CD4-positive, alpha-beta T cell treated with Interleukin-6 for 4 hours (primary cell): ENCODE measurements around the gene HSD17B8.

Experiments used
- DNase-seq: peaks from one replicate; pipeline ENCODE4 v3.0.0-alpha.2; 2020; ENCODE audit warnings: mixed read lengths

The HSD17B8 gene

GRCh38 chr6:33192671-33193602 is 11.5 kb upstream of the HSD17B8 start:
- DNase-seq = peak; percentile 59

- DNase-seq = no peak
Observed at GRCh38 chr6:33193619-33194018, 10.8 kb upstream of the HSD17B8 start.

DNA sequence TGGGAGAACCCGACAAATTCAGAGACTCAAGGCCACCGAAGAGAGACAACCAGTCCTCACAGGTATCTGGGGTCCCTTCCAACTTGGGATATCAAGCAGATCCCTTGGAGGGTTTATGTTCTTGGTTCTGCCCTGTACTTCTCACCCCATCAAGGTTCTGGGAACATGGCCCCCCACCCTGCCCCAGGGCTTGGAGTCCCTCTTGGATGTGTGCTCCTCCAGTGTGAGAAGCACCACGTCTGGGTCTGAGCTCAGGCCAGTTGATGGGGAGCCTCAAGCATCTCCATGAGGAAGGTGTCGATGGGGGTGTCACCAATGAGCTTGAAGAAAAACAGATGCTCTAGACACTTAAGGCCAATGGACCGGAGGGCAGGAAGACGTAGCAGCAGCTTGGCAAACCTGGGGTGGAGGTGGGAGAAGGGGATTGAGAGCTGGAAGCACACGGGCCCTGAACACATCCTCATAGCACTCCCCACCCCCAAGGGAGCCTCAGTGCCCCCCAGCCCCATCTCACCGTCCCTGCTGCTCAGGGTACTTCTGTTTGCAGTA is 9.9 kb upstream of the HSD17B8 start:
- no peak for DNase-seq

- no peak for DNase-seq
Observed at GRCh38 chr6:33195304-33196165, 8.9 kb upstream of the HSD17B8 start.

GRCh38 chr6:33197431-33198048 is 6.9 kb upstream of the HSD17B8 start:
- peak; percentile 35 for DNase-seq

GRCh38 chr6:33198159-33198852 is 6.1 kb upstream of the HSD17B8 start:
- DNase-seq = no peak

GRCh38 chr6:33198853-33199436 is 5.5 kb upstream of the HSD17B8 start:
- no peak for DNase-seq

- peak; percentile 75 for DNase-seq
Observed at GRCh38 chr6:33199687-33200218, 4.7 kb upstream of the HSD17B8 start.

DNA sequence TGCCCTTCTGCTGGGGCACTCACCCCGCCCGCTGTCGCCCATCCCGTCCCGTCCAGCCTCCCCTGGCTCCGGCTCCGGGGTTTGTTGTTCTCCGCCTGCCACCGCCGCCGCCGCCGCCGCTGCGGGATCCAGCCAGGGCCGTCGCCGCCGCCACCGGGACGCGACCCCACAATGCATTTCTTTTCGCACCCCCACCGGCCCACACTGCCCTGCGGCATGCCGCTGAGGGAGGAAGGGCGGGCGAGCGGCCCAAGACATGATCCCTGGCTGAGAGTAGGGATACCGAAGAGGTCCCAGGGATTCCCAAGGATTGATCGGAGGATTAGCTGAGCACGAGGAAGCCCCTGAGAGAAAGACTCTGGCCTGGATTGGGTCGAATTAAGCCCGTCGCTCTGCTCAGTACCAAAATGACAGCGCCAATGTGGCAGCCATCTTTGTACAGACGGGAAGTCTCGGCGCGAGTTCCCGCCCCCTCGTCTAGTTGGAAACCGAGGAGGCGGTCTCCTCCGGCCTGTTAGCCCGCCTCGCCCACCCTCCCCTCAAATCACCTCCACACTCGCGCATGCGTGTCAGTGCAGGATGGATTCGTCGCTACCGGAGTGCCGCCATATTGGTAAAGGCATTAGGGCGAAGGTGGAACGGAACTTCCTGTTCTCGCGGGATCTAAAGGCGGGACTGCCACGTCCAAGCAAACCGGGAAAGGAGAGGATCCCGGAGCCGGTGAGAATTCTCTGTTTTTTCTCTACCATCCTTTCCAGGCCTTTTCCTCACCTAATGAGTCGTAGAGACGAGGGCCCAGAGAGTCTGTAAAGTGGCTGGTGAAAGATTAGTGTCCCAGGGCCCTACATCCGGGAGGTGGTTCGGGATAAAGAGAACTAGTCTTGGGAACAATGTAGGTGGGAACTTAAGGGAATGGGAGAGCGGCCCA is 4.0 kb upstream of the HSD17B8 start, which contains the start of the genes RXRB and SLC39A7:
TSS of gene RXRB (minus strand) at position 447 of the 928 bp plus-strand sequence. CDS start at position 258, 189 bp downstream.
TSS of gene SLC39A7 (plus strand) at position 649 of the 928 bp plus-strand sequence. CDS start 379 bp downstream, outside the sequence.
- DNase-seq = peak; percentile 100

- no peak for DNase-seq
Observed at GRCh38 chr6:33201147-33201545, 3.3 kb upstream of the HSD17B8 start.

GRCh38 chr6:33201935-33202334 is 2.5 kb upstream of the HSD17B8 start:
- no peak for DNase-seq

GRCh38 chr6:33202799-33203198 is 1.7 kb upstream of the HSD17B8 start:
- no peak for DNase-seq

DNA sequence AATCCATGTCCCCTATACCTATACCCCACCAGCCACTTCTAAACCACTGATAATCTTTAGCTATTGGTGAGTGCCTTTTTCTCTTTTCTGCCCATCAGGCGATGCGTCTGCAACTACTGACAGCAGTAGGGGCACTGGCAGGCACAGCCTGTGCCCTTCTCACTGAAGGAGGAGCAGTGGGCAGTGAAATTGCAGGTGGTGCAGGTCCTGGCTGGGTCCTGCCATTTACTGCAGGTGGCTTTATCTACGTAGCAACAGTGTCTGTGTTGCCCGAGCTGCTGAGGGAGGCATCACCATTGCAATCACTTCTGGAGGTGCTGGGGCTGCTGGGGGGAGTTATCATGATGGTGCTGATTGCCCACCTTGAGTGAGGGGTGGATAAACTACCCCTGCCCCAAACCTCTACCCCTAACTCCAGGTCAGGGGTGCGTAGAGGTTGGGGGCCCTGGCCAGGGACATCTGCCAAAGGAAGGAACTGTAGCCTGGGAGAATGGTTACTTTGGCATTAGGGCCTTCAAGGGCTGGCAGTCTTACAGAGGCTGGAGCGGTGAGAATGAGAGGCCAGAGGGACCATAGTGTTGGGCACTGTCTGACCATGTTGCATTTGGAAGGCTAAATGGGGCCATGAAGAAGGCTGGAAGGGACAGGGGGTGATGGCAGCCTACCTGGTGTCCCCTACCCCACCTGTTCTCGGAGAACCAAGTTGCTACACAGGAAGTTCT is 851 bp upstream of the HSD17B8 start:
- DNase-seq = no peak

DNA sequence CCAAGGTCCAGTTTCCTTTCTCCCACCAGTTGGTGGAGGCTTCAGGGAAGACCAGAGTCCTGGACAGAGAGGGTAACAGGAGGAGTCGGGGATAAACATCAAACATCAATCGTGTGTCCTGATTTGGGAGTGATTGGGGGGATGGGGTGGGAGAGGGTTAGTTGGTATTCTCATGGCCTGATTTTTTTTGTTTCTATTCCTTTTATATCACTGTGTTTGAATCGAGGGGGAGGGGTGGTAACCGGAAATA is 365 bp upstream of the HSD17B8 start:
- DNase-seq = no peak

- peak; percentile 22 for DNase-seq
Observed at GRCh38 chr6:33205191-33206026, 954 bp downstream of the HSD17B8 start.

DNA sequence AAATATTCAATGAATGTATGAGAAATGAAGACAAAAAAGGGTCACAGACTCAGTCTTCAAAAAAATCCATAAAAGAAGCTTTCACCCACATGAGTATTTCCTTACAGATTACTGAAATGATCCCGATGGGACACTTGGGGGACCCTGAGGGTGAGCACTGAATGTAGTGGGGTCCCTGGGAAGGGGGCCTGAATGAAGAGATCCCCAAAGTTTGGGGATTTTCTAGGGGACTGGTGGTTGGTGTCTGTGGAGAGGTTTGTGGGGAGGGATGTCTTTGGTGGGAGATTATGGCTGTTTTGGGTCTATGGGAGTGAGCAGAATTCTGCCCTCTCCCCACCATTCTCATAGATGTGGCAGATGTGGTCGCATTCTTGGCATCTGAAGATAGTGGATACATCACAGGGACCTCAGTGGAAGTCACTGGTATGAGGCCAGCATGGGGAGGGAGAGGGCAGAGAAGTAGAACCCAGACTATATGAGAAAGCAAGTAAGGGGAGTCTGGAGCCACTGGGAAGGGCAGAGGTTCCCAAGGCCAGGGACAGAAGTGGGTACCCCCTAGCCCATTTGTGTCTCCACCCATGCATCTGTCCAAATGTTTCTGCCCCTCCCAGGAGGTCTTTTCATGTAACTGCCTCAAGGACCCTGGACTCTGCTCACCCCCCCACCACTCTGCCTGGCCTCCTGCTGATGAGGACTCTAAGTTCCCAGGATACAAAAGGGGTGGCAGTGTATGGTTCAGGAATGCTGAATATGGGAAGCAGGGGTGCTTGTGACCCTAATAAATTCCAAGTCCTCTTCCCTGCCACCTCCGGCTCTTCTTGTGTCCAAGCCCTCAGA is 1.8 kb downstream of the HSD17B8 start:
- no peak for DNase-seq

- DNase-seq = no peak
Observed at GRCh38 chr6:33206864-33207551, 2.6 kb downstream of the HSD17B8 start.
